Caco-2 (cell line): ENCODE data around the gene CTNNA2. TPM values are rescaled to one million over a fixed set of nuclear protein-coding genes. Genes with fewer than 3 reads are reported as not detected.

Experiments
- BruUV-seq: library from RNA; stranded (reverse); fragments of 400-500 nt; replicated peaks from 2 replicates; lab custom pipeline; 2021; lab: Mats Ljungman, UMichigan
- CTCF ChIA-PET: fragments of 300-600 bp; sonication (Branson Sonifier 250); formaldehyde crosslinking; loops from one replicate; lab custom pipeline; 2022; ENCODE audit warnings: antibody characterized with exemption; lab: Charles Lee
- POLR2A ChIA-PET: fragments of 300-600 bp; sonication (Branson Sonifier 250); formaldehyde crosslinking; loops from one replicate; lab custom pipeline; 2022; ENCODE audit warnings: antibody characterized with exemption; lab: Charles Lee
- DNase-seq, 2 experiments: peaks; one replicate each; pipeline versions ENCODE4 v3.0.0 to v3.0.0-alpha.2; 2020 to 2022
- H3K27me3 ChIP-seq: replicated peaks from 2 replicates; pipeline ENCODE4 v1.6.0; 2011; ENCODE audit warnings: low read length; ENCODE audit not compliant: control insufficient read depth, insufficient read depth
- H3K36me3 ChIP-seq: 2 replicates; pipeline ENCODE4 v1.5.1; 2011; ENCODE audit warnings: low read length; ENCODE audit not compliant: control insufficient read depth, insufficient read depth
- H3K4me1 ChIP-seq: fragments of 250-450 bp; sonication (Bioruptor Pico); 2 replicates; pipeline ENCODE4 v1.5.1; 2020; ENCODE audit warnings: mild to moderate bottlenecking
- H3K4me3 ChIP-seq: 2 replicates; pipeline ENCODE4 v1.5.1; 2011; ENCODE audit warnings: low read depth, mild to moderate bottlenecking, control low read depth, low read length
- H3K9me3 ChIP-seq: fragments of 250-450 bp; sonication (Bioruptor Pico); 2 replicates; pipeline ENCODE4 v1.5.1; 2020; ENCODE audit warnings: mild to moderate bottlenecking, moderate library complexity
- H3K27ac Mint-ChIP-seq: one replicate; pipeline ENCODE4 v1.8.0; 2022; ENCODE audit warnings: mixed read lengths; ENCODE audit not compliant: unreplicated experiment
- H3K27me3 Mint-ChIP-seq: one replicate; pipeline ENCODE4 v1.8.0; 2022; ENCODE audit warnings: mixed read lengths; ENCODE audit not compliant: insufficient read depth, unreplicated experiment
- H3K36me3 Mint-ChIP-seq: one replicate; pipeline ENCODE4 v1.8.0; 2022; ENCODE audit warnings: mild to moderate bottlenecking, mixed read lengths; ENCODE audit not compliant: insufficient read depth, unreplicated experiment
- H3K4me1 Mint-ChIP-seq: one replicate; pipeline ENCODE4 v1.8.0; 2022; ENCODE audit warnings: low read depth, mixed read lengths; ENCODE audit not compliant: unreplicated experiment
- H3K4me3 Mint-ChIP-seq: one replicate; pipeline ENCODE4 v1.8.0; 2022; ENCODE audit warnings: mild to moderate bottlenecking, moderate library complexity, mixed read lengths; ENCODE audit not compliant: unreplicated experiment
- H3K9me3 Mint-ChIP-seq: one replicate; pipeline ENCODE4 v1.8.0; 2022; ENCODE audit warnings: mixed read lengths; ENCODE audit not compliant: unreplicated experiment
- intact Hi-C: fragments of 100-400 bp; cut with micrococcal nuclease; formaldehyde crosslinking; loops from one replicate; pipeline ENCODE4 v1.10.0; 2022; ENCODE audit not compliant: unreplicated experiment
- total RNA-seq: library from RNA; stranded (reverse); gene quantifications from 2 replicates; pipeline ENCODE4 v1.2.3, GENCODE V29; 2022
- TF ChIP-seq, protein P1 (sequence below), 2 experiments: fragments of 200-600 bp in 1 of 2; IDR thresholded peaks; 1 replicate in 1 of 2; 2 replicates in 1 of 2; pipeline versions ENCODE4 v1.5.1 to v1.8.0; 2011 to 2022; ENCODE audit warnings: antibody characterized with exemption in 1 of 2, control low read depth in 1 of 2, inconsistent platforms in 1 of 2, low read depth in 1 of 2, low read length in 1 of 2, mild to moderate bottlenecking in 1 of 2, moderate library complexity in 1 of 2; ENCODE audit not compliant: insufficient read depth in 1 of 2, severe bottlenecking in 1 of 2, unreplicated experiment in 1 of 2

Gene CTNNA2
- total RNA-seq, 1 experiment from 2014 or later = not detected

- intact Hi-C loops = no loop called here
- Histone ChIP-seq H3K9me3 (no peaks in the 10 kb centered on the region), H3K4me3 (no peak overlapping the region), H3K36me3 (no peaks in the 10 kb centered on the region), H3K27me3 (no peaks in the 10 kb centered on the region), H3K4me1 (no peaks in the 10 kb centered on the region)
- ChIA-PET CTCF (no interaction called here), POLR2A (no interaction called here)
- Mint-ChIP-seq H3K4me1 (no peaks in the 10 kb centered on the region), H3K4me3 (no peak overlapping the region), H3K36me3 (no peaks in the 10 kb centered on the region), H3K27me3 (peaks cover 7% of the 10 kb centered on the region), H3K27ac (no peak overlapping the region), H3K9me3 (no peaks in the 10 kb centered on the region)
- BruUV-seq = no TSS peak
- TF ChIP-seq, protein P1, sequence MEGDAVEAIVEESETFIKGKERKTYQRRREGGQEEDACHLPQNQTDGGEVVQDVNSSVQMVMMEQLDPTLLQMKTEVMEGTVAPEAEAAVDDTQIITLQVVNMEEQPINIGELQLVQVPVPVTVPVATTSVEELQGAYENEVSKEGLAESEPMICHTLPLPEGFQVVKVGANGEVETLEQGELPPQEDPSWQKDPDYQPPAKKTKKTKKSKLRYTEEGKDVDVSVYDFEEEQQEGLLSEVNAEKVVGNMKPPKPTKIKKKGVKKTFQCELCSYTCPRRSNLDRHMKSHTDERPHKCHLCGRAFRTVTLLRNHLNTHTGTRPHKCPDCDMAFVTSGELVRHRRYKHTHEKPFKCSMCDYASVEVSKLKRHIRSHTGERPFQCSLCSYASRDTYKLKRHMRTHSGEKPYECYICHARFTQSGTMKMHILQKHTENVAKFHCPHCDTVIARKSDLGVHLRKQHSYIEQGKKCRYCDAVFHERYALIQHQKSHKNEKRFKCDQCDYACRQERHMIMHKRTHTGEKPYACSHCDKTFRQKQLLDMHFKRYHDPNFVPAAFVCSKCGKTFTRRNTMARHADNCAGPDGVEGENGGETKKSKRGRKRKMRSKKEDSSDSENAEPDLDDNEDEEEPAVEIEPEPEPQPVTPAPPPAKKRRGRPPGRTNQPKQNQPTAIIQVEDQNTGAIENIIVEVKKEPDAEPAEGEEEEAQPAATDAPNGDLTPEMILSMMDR (IDR thresholded peaks at IDR 0.05; ENCODE audit: insufficient read depth in 1 of 2, low read depth in 1 of 2, low read length in 1 of 2, severe bottlenecking in 1 of 2, unreplicated experiment in 1 of 2) = no peak
- DNase-seq = no peak
Observed at GRCh38 chr2:80354858-80355257, 842.0 kb downstream of the CTNNA2 start.

- Mint-ChIP-seq H3K4me1 (no peaks in the 10 kb centered on the region), H3K27ac (no peak overlapping the region), H3K9me3 (no peaks in the 10 kb centered on the region), H3K36me3 (no peaks in the 10 kb centered on the region), H3K4me3 (no peak overlapping the region), H3K27me3 (peaks cover 9% of the 10 kb centered on the region)
- intact Hi-C loops = no loop called here
- H3K36me3 ChIP-seq = no peaks in the 10 kb centered on the region
- H3K4me1 ChIP-seq = no peaks in the 10 kb centered on the region
- H3K27me3 ChIP-seq = no peaks in the 10 kb centered on the region
- no TSS peak for BruUV-seq
- ChIA-PET CTCF (no interaction called here), POLR2A (no interaction called here)
- no peak for DNase-seq
- no peaks in the 10 kb centered on the region for H3K9me3 ChIP-seq
- H3K4me3 ChIP-seq = no peak overlapping the region
- TF ChIP-seq, protein P1 (IDR thresholded peaks at IDR 0.05; ENCODE audit: insufficient read depth in 1 of 2, low read depth in 1 of 2, low read length in 1 of 2, severe bottlenecking in 1 of 2, unreplicated experiment in 1 of 2) = no peak
Observed at GRCh38 chr2:80361904-80362303, 849.1 kb downstream of the CTNNA2 start.

DNA sequence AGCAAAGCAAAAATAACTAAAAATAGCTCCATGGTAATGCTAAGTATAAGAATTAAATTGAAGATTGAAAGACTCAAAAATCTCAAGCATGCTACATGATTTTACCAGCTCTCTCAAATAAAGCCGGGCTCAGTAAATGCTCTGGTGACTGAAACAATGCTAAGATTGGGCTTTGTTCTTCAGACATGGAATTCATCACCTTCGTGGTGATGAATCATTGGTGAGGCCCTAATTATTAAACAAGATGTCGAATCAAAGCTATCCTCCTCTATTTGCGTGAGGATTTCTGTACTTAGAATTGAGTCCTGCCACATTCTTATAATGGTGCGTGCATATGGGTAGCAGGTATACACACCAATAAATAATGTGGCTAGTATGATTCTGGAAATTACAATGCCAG is 850.5 kb downstream of the CTNNA2 start:
- POLR2A ChIA-PET = no interaction called here
- Mint-ChIP-seq H3K27ac (no peak overlapping the region), H3K27me3 (peaks cover 11% of the 10 kb centered on the region), H3K9me3 (no peaks in the 10 kb centered on the region), H3K4me3 (no peak overlapping the region), H3K36me3 (no peaks in the 10 kb centered on the region), H3K4me1 (no peaks in the 10 kb centered on the region)
- TF ChIP-seq, protein P1 (IDR thresholded peaks at IDR 0.05; ENCODE audit: insufficient read depth in 1 of 2, low read depth in 1 of 2, low read length in 1 of 2, severe bottlenecking in 1 of 2, unreplicated experiment in 1 of 2) = no peak
- H3K27me3 ChIP-seq = no peaks in the 10 kb centered on the region
- H3K9me3 ChIP-seq = no peaks in the 10 kb centered on the region
- BruUV-seq = no TSS peak
- CTCF ChIA-PET = no interaction called here
- DNase-seq = no peak
- H3K4me1 ChIP-seq = no peaks in the 10 kb centered on the region
- no peaks in the 10 kb centered on the region for H3K36me3 ChIP-seq
- no peak overlapping the region for H3K4me3 ChIP-seq
- intact Hi-C loops = no loop called here
